Neural progenitor cell (in vitro differentiated cells): ENCODE data around the gene PCNX2. TPM values are rescaled to one million over a fixed set of nuclear protein-coding genes. Genes with fewer than 3 reads are reported as not detected.

Experiments used
- DNase-seq: peaks from one replicate; pipeline ENCODE4 v3.0.0-alpha.2; 2016; ENCODE audit warnings: low spot score
- H2AFZ ChIP-seq: fragments of 200-600 bp; sonication (generic); replicated peaks from 2 replicates; pipeline ENCODE4 v1.6.1; 2016; ENCODE audit warnings: antibody characterized with exemption
- H3F3A ChIP-seq: fragments of 200-600 bp; sonication (generic); 2 replicates; pipeline ENCODE4 v1.6.1; 2016; ENCODE audit warnings: antibody characterized with exemption, low read depth
- H3K27ac ChIP-seq: fragments of 200-600 bp; sonication (generic); 2 replicates; pipeline ENCODE4 v1.5.1; 2016; ENCODE audit warnings: mild to moderate bottlenecking
- H3K27me3 ChIP-seq: fragments of 200-600 bp; sonication (generic); 2 replicates; pipeline ENCODE4 v1.6.1; 2016; ENCODE audit warnings: mild to moderate bottlenecking, moderate library complexity
- H3K36me3 ChIP-seq: fragments of 200-600 bp; sonication (generic); 2 replicates; pipeline ENCODE4 v1.5.1; 2016
- H3K4me1 ChIP-seq: fragments of 200-600 bp; sonication (generic); 2 replicates; pipeline ENCODE4 v1.6.1; 2016; ENCODE audit warnings: mixed run types
- H3K4me2 ChIP-seq: fragments of 200-600 bp; sonication (generic); 2 replicates; pipeline ENCODE4 v1.6.1; 2016
- H3K4me3 ChIP-seq: fragments of 200-600 bp; sonication (generic); 2 replicates; pipeline ENCODE4 v1.5.1; 2016
- H3K79me2 ChIP-seq: fragments of 200-600 bp; sonication (generic); 2 replicates; pipeline ENCODE4 v1.6.1; 2016; ENCODE audit warnings: low read depth
- H3K9ac ChIP-seq: fragments of 200-600 bp; sonication (generic); 2 replicates; pipeline ENCODE4 v1.6.1; 2016
- H3K9me3 ChIP-seq: fragments of 200-600 bp; sonication (generic); 2 replicates; pipeline ENCODE4 v1.5.1; 2016; ENCODE audit warnings: low read depth
- H4K20me1 ChIP-seq: fragments of 200-600 bp; sonication (generic); 2 replicates; pipeline ENCODE4 v1.6.1; 2016; ENCODE audit warnings: low read depth
- H3K27ac Mint-ChIP-seq: 3 replicates; pipeline ENCODE4 v1.8.0; 2021; ENCODE audit warnings: mixed read lengths
- H3K27me3 Mint-ChIP-seq: 2 replicates; pipeline ENCODE4 v1.8.0; 2022; ENCODE audit warnings: low read depth, mild to moderate bottlenecking, inconsistent platforms, moderate library complexity, mixed read lengths; ENCODE audit not compliant: insufficient read depth
- H3K36me3 Mint-ChIP-seq: 3 replicates; pipeline ENCODE4 v1.8.0; 2021; ENCODE audit warnings: mixed read lengths
- H3K4me1 Mint-ChIP-seq: 3 replicates; pipeline ENCODE4 v1.8.0; 2021; ENCODE audit warnings: mixed read lengths
- H3K4me3 Mint-ChIP-seq: 3 replicates; pipeline ENCODE4 v1.8.0; 2021; ENCODE audit warnings: mild to moderate bottlenecking, moderate library complexity, mixed read lengths
- H3K9me3 Mint-ChIP-seq: 3 replicates; pipeline ENCODE4 v1.8.0; 2020; ENCODE audit warnings: mixed read lengths
- CTCF ChIP-seq: fragments of 200-600 bp; sonication (generic); IDR thresholded peaks from 2 replicates; pipeline ENCODE4 v1.5.1; 2017; ENCODE audit warnings: antibody characterized with exemption, mild to moderate bottlenecking
- EZH2 ChIP-seq: fragments of 200-600 bp; sonication (generic); IDR thresholded peaks from 2 replicates; pipeline ENCODE4 v1.6.1; 2017; ENCODE audit warnings: antibody characterized with exemption, mild to moderate bottlenecking, moderate library complexity
- EZH2phosphoT487 ChIP-seq: fragments of 200-600 bp; sonication (generic); IDR thresholded peaks from 2 replicates; pipeline ENCODE4 v1.6.1; 2017; ENCODE audit warnings: antibody characterized with exemption
- total RNA-seq: library from RNA; depleted of rRNA; stranded (reverse); fragments of >200 nt; gene quantifications from 2 replicates; pipeline ENCODE4 v1.2.3, GENCODE V29; 2015; ENCODE audit warnings: low replicate concordance

The PCNX2 gene
- total RNA-seq, 1 donor from 2014 or later, result 30.8 TPM

- Histone ChIP-seq H3K27me3 (no peaks in the 10 kb centered on the region), H3K4me2 (no peak overlapping the region)
- H3K36me3 Mint-ChIP-seq, result peaks cover 2% of the 10 kb centered on the region
Observed at GRCh38 chr1:233240829-233241682, 54.5 kb downstream of the PCNX2 start.

GRCh38 chr1:233240371-233240770 lies 55.2 kb downstream of the PCNX2 start:
- Histone ChIP-seq H3K79me2 (no peaks in the 10 kb centered on the region), H3K36me3 (no peaks in the 10 kb centered on the region), H3K4me2 (no peak overlapping the region), H3K27me3 (no peaks in the 10 kb centered on the region), H3K4me1 (no peaks in the 10 kb centered on the region), H3F3A (no peaks in the 10 kb centered on the region), H3K9ac (no peak overlapping the region), H2AFZ (no peak overlapping the region), H3K4me3 (no peak overlapping the region), H3K9me3 (no peaks in the 10 kb centered on the region), H4K20me1 (no peaks in the 10 kb centered on the region), H3K27ac (no peak overlapping the region)
- TF ChIP-seq EZH2phosphoT487, result no peak
- TF ChIP-seq EZH2, result no peak
- TF ChIP-seq CTCF, result no peak
- Mint-ChIP-seq H3K27me3 (no peaks in the 10 kb centered on the region), H3K36me3 (peaks cover 4% of the 10 kb centered on the region), H3K9me3 (no peaks in the 10 kb centered on the region), H3K4me1 (peaks cover 4% of the 10 kb centered on the region), H3K4me3 (no peak overlapping the region), H3K27ac (no peak overlapping the region)
- DNase-seq, result no peak

More at GRCh38 chr1:233240829-233241682, 54.5 kb downstream of the PCNX2 start:
- no peaks in the 10 kb centered on the region for H3K9me3 Mint-ChIP-seq
- H3K4me3 ChIP-seq, result no peak overlapping the region
- no peak overlapping the region for H3K9ac ChIP-seq
- H3K79me2 ChIP-seq, result no peaks in the 10 kb centered on the region
- H3K4me1 Mint-ChIP-seq, result peaks cover 4% of the 10 kb centered on the region
- DNase-seq, result peak; percentile 73
- no peak overlapping the region for H3K27ac Mint-ChIP-seq
- H3K9me3 ChIP-seq, result no peaks in the 10 kb centered on the region
- H3K4me1 ChIP-seq, result no peaks in the 10 kb centered on the region
- no peaks in the 10 kb centered on the region for H3F3A ChIP-seq
- H3K4me3 Mint-ChIP-seq, result no peak overlapping the region
- TF ChIP-seq CTCF, result peak; percentile 81
- no peak for TF ChIP-seq EZH2
- TF ChIP-seq EZH2phosphoT487, result no peak
- H4K20me1 ChIP-seq, result no peaks in the 10 kb centered on the region
- H3K27me3 Mint-ChIP-seq, result no peaks in the 10 kb centered on the region
- H2AFZ ChIP-seq, result no peak overlapping the region
- no peaks in the 10 kb centered on the region for H3K36me3 ChIP-seq
- H3K27ac ChIP-seq, result no peak overlapping the region

GRCh38 chr1:233238884-233239431 lies 56.6 kb downstream of the PCNX2 start:
- H3K27me3 ChIP-seq, result no peaks in the 10 kb centered on the region
- no peak overlapping the region for H2AFZ ChIP-seq
- Mint-ChIP-seq H3K27ac (no peak overlapping the region), H3K4me3 (no peak overlapping the region), H3K36me3 (peaks cover 5% of the 10 kb centered on the region), H3K4me1 (peaks cover 4% of the 10 kb centered on the region), H3K9me3 (no peaks in the 10 kb centered on the region), H3K27me3 (no peaks in the 10 kb centered on the region)
- H3F3A ChIP-seq, result no peaks in the 10 kb centered on the region
- H3K9me3 ChIP-seq, result no peaks in the 10 kb centered on the region
- no peaks in the 10 kb centered on the region for H3K79me2 ChIP-seq
- H3K9ac ChIP-seq, result no peak overlapping the region
- H3K27ac ChIP-seq, result no peak overlapping the region
- H3K36me3 ChIP-seq, result no peaks in the 10 kb centered on the region
- H3K4me1 ChIP-seq, result no peaks in the 10 kb centered on the region
- no peaks in the 10 kb centered on the region for H4K20me1 ChIP-seq
- TF ChIP-seq CTCF (no peak), EZH2phosphoT487 (no peak)
- DNase-seq, result no peak
- H3K4me3 ChIP-seq, result no peak overlapping the region
- no peak overlapping the region for H3K4me2 ChIP-seq
